Measurements from ENCODE around the gene GNG14.

- TF ChIP-seq POLR2AphosphoS5 (IDR thresholded peaks at IDR 0.05; ENCODE audit: insufficient read depth, low read depth, low read length) (no peak), CTCF (IDR thresholded peaks at IDR 0.05; ENCODE audit: extremely low read depth in 1 of 2, insufficient read depth in 1 of 2, low read depth in 1 of 2, low read length in 2 of 2) (no peak), POLR2A (IDR thresholded peaks at IDR 0.05; ENCODE audit: low read depth, low read length) (no peak)
Measured at GRCh38 chr19:12695096-12695495, 7.3 kb downstream of the GNG14 start.

Data from endothelial cell of umbilical vein (primary cell).